ENCODE data around the gene SHISA5. TPM values are rescaled to one million over a fixed set of nuclear protein-coding genes. Genes with fewer than 3 reads are reported as not detected.
A peak's percentile ranks its signal among the peaks of the same experiment; 100 is the strongest.
"Not testable (repeated sequence)": the region's sequence is repeated elsewhere in the genome, so short reads cannot be mapped to it uniquely, and the experiment has no call there.

Gene SHISA5
- total RNA-seq, 4 donors from 2014 or later = 101 to 158 (median 148) TPM

DNA sequence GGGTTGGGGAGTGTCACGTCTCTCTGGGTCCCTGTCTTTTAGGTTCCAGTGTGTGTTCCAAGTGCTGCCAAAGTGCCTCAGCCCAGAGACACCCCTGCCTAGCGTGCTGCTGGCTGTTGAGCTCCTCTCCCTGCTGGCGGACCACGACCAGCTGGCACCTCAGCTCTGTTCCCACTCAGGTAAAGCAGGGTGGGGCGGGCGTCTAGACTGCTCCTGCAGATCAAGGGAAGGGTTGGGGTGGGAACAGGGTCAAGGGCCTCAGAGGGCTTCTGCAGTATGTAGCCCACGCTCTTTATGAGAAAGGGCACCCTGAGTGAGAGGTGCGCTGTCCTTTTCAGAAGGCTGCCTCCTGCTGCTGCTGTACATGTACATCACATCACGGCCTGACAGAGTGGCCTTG, 40.3 kb downstream of the SHISA5 start:
- WGBS = 75% methylated on average over 7 of the region's 9 CpGs
- H3K4me3 ChIP-seq = no peak overlapping the region
- no peaks in the 10 kb centered on the region for H3K27me3 ChIP-seq
- peaks cover 36 to 66% (median 57%) of the 10 kb centered on the region in 4 donors for H3K36me3 ChIP-seq
- intact Hi-C loops (cut with DNase I) = no loop called here
- peak overlapping the region in 3 of 4 donors; percentile 4 to 15 (median 10) for H3K27ac ChIP-seq (replicated peaks in 1 of 4)
- DNase-seq (ENCODE audit: extremely low spot score) = no peak
- H3K9me3 ChIP-seq = no peaks in the 10 kb centered on the region
- peaks cover 42 to 45% (median 42%) of the 10 kb centered on the region in 4 donors for H3K4me1 ChIP-seq
- TF ChIP-seq POLR2AphosphoS5 (IDR thresholded peaks at IDR 0.05) = no peak
- no peak for TF ChIP-seq POLR2A (IDR thresholded peaks at IDR 0.05; ENCODE audit: low read depth)
- TF ChIP-seq CTCF (IDR thresholded peaks at IDR 0.05) = no peak
- no peak for TF ChIP-seq EP300 (IDR thresholded peaks at IDR 0.05)

GRCh38 chr3:48461767-48462166, 42.2 kb downstream of the SHISA5 start:
- intact Hi-C loops (cut with DNase I); H3K9me3 ChIP-seq; H3K27ac ChIP-seq (replicated peaks in 1 of 4); H3K27me3 ChIP-seq; H3K4me3 ChIP-seq; DNase-seq (ENCODE audit: extremely low spot score): not testable (repeated sequence)
- WGBS = 91% methylated on average over 7 of the region's 7 CpGs
- Histone ChIP-seq H3K4me1 (peaks cover 22 to 25% (median 23%) of the 10 kb centered on the region in 4 donors), H3K36me3 (peaks cover 31 to 65% (median 53%) of the 10 kb centered on the region in 4 donors)

DNA sequence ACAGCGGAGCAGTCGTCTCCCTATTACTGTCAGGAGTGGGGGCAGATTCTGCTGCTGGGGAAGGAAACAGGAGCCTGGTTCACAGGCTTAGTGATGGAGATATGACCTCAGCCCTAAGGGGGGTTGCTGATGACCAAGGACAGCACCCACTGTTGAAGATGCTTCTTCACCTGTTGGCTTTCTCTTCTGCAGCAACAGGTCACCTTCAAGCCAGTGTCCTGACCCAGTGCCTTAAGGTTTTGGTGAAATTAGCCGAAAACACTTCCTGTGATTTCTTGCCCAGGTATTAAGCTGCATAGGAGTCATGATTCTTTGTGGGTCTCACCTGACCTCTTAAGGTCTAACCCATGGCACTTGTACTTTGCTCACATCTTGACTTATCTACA, 43.5 kb downstream of the SHISA5 start:
- Histone ChIP-seq H3K27me3 (no peaks in the 10 kb centered on the region), H3K4me3 (no peak overlapping the region), H3K9me3 (no peaks in the 10 kb centered on the region), H3K4me1 (peaks cover 10 to 14% (median 11%) of the 10 kb centered on the region in 4 donors), H3K36me3 (peaks cover 31 to 78% (median 64%) of the 10 kb centered on the region in 4 donors), H3K27ac (replicated peaks in 1 of 4) (no peak overlapping the region)
- TF ChIP-seq CTCF (IDR thresholded peaks at IDR 0.05) = no peak
- TF ChIP-seq POLR2A (IDR thresholded peaks at IDR 0.05; ENCODE audit: low read depth) = no peak
- TF ChIP-seq EP300 (IDR thresholded peaks at IDR 0.05) = no peak
- no peak for TF ChIP-seq POLR2AphosphoS5 (IDR thresholded peaks at IDR 0.05)
- intact Hi-C loops (cut with DNase I) = no loop called here
- DNase-seq (ENCODE audit: extremely low spot score) = no peak
- 92% methylated on average over 3 of the region's 3 CpGs for WGBS

GRCh38 chr3:48459773-48460516, 44.0 kb downstream of the SHISA5 start:
- no peak overlapping the region for H3K27ac ChIP-seq (replicated peaks in 1 of 4)
- no peaks in the 10 kb centered on the region for H3K9me3 ChIP-seq
- no peak for DNase-seq (ENCODE audit: extremely low spot score)
- H3K4me3 ChIP-seq = no peak overlapping the region
- H3K4me1 ChIP-seq = peaks cover 4 to 8% (median 6%) of the 10 kb centered on the region in 4 donors
- peaks cover 33 to 83% (median 70%) of the 10 kb centered on the region in 4 donors for H3K36me3 ChIP-seq
- 82% methylated on average over 7 of the region's 7 CpGs for WGBS
- TF ChIP-seq CTCF (IDR thresholded peaks at IDR 0.05) (no peak), EP300 (IDR thresholded peaks at IDR 0.05) (no peak), POLR2AphosphoS5 (IDR thresholded peaks at IDR 0.05) (no peak), POLR2A (IDR thresholded peaks at IDR 0.05; ENCODE audit: low read depth) (no peak)
- intact Hi-C loops (cut with DNase I) = no loop called here
- no peaks in the 10 kb centered on the region for H3K27me3 ChIP-seq

- 94% methylated on average over 3 of the region's 3 CpGs for WGBS
- peaks cover 39 to 83% (median 71%) of the 10 kb centered on the region in 4 donors for H3K36me3 ChIP-seq
Observed at GRCh38 chr3:48459331-48459730, 44.6 kb downstream of the SHISA5 start.

More at GRCh38 chr3:48459331-48459730, 44.6 kb downstream of the SHISA5 start:
- DNase-seq (ENCODE audit: extremely low spot score) = no peak
- peaks cover 0 to 2% (median under 1%) of the 10 kb centered on the region in 4 donors for H3K4me1 ChIP-seq
- no peak overlapping the region for H3K27ac ChIP-seq (replicated peaks in 1 of 4)
- H3K27me3 ChIP-seq = no peaks in the 10 kb centered on the region
- no peak overlapping the region for H3K4me3 ChIP-seq
- H3K9me3 ChIP-seq = no peaks in the 10 kb centered on the region
- intact Hi-C loops (cut with DNase I) = no loop called here
- TF ChIP-seq CTCF (IDR thresholded peaks at IDR 0.05) = no peak
- no peak for TF ChIP-seq POLR2AphosphoS5 (IDR thresholded peaks at IDR 0.05)
- TF ChIP-seq EP300 (IDR thresholded peaks at IDR 0.05) = no peak
- TF ChIP-seq POLR2A (IDR thresholded peaks at IDR 0.05; ENCODE audit: low read depth) = no peak

Measured in esophagus muscularis mucosa (tissue), 4 donors.